OCI-LY1 (cell line): ENCODE results near the gene SLC39A11.

Source experiments
- H2AFZ ChIP-seq: fragments of 200-600 bp; sonication (generic), shearing (Covaris generic); 2 replicates; pipeline ENCODE4 v1.6.0; 2014; ENCODE audit warnings: antibody characterized with exemption, mild to moderate bottlenecking, low read length
- H3F3A ChIP-seq: fragments of 200-600 bp; sonication (generic), shearing (Covaris generic); 2 replicates; pipeline ENCODE4 v1.6.0; 2014; ENCODE audit warnings: mild to moderate bottlenecking, antibody characterized with exemption, low read length, moderate library complexity; ENCODE audit not compliant: insufficient read depth
- H3K27ac ChIP-seq: fragments of 200-600 bp; sonication (generic); 2 replicates; pipeline ENCODE4 v1.5.1; 2014; ENCODE audit warnings: low read length, mixed run types, mild to moderate bottlenecking, low read depth; ENCODE audit not compliant: poor library complexity, severe bottlenecking
- H3K27me3 ChIP-seq: fragments of 200-600 bp; sonication (generic); 2 replicates; pipeline ENCODE4 v1.6.0; 2014; ENCODE audit warnings: antibody characterized with exemption, mild to moderate bottlenecking, low read length, moderate library complexity; ENCODE audit not compliant: insufficient read depth
- H3K36me3 ChIP-seq: fragments of 200-600 bp; sonication (generic); 2 replicates; pipeline ENCODE4 v1.6.1; 2014; ENCODE audit warnings: mild to moderate bottlenecking, antibody characterized with exemption, low read length, moderate library complexity, mixed read lengths; ENCODE audit not compliant: insufficient read depth
- H3K4me1 ChIP-seq: fragments of 200-600 bp; sonication (generic); 2 replicates; pipeline ENCODE4 v1.5.1; 2014; ENCODE audit warnings: mild to moderate bottlenecking, low read length, moderate library complexity; ENCODE audit not compliant: insufficient read depth, severe bottlenecking
- H3K4me2 ChIP-seq: fragments of 200-600 bp; sonication (generic), shearing (Covaris generic); 2 replicates; pipeline ENCODE4 v1.6.1; 2014; ENCODE audit warnings: low read length
- H3K4me3 ChIP-seq: fragments of 200-600 bp; sonication (generic); 2 replicates; pipeline ENCODE4 v1.5.1; 2014; ENCODE audit warnings: low read length, low read depth, mild to moderate bottlenecking, mixed read lengths; ENCODE audit not compliant: poor library complexity, severe bottlenecking
- H3K79me2 ChIP-seq: fragments of 200-600 bp; shearing (Covaris generic); 2 replicates; pipeline ENCODE4 v1.6.1; 2016; ENCODE audit warnings: mixed run types, low read length, mixed read lengths; ENCODE audit not compliant: insufficient read depth
- H3K9ac ChIP-seq: fragments of 200-600 bp; sonication (generic), shearing (Covaris generic); 2 replicates; pipeline ENCODE4 v1.6.1; 2014; ENCODE audit warnings: mild to moderate bottlenecking, low read length, mixed read lengths
- H3K9me2 ChIP-seq: fragments of 200-600 bp; sonication (generic), shearing (Covaris generic); 2 replicates; pipeline ENCODE4 v1.6.1; 2014; ENCODE audit warnings: low read depth, mild to moderate bottlenecking, low read length, mixed read lengths
- H3K9me3 ChIP-seq: fragments of 200-600 bp; shearing (Covaris generic); 2 replicates; pipeline ENCODE4 v1.6.1; 2014; ENCODE audit warnings: low read length, mixed read lengths
- H4K20me1 ChIP-seq: fragments of 200-600 bp; sonication (generic), shearing (Covaris generic); 2 replicates; pipeline ENCODE4 v1.6.0; 2016; ENCODE audit warnings: mild to moderate bottlenecking, low read length; ENCODE audit not compliant: insufficient read depth
- CTCF ChIP-seq: fragments of 200-600 bp; sonication (generic), shearing (Covaris generic); IDR thresholded peaks from 2 replicates; pipeline ENCODE4 v1.5.1; 2017; ENCODE audit warnings: mild to moderate bottlenecking, antibody characterized with exemption, low read length, moderate library complexity, mixed read lengths
- EZH2 ChIP-seq: fragments of 200-600 bp; sonication (generic), shearing (Covaris generic); IDR thresholded peaks from 2 replicates; pipeline ENCODE4 v1.8.0; 2017; ENCODE audit warnings: borderline replicate concordance, mixed run types, mild to moderate bottlenecking, antibody characterized with exemption, low read length, moderate library complexity, mixed read lengths

Gene SLC39A11

GRCh38 chr17:72696156-72696555 is 396.3 kb downstream of the SLC39A11 start:
- Histone ChIP-seq H3K4me3 (no peak overlapping the region), H3K9me3 (no peaks in the 10 kb centered on the region), H3K27ac (no peak overlapping the region), H3K9me2 (no peaks in the 10 kb centered on the region), H3F3A (no peaks in the 10 kb centered on the region), H3K36me3 (no peaks in the 10 kb centered on the region), H2AFZ (no peak overlapping the region), H3K4me2 (no peak overlapping the region), H3K27me3 (no peaks in the 10 kb centered on the region), H3K79me2 (no peaks in the 10 kb centered on the region), H4K20me1 (no peaks in the 10 kb centered on the region), H3K9ac (no peak overlapping the region), H3K4me1 (no peaks in the 10 kb centered on the region)
- no peak for TF ChIP-seq CTCF
- TF ChIP-seq EZH2 = no peak

GRCh38 chr17:72693956-72694355 is 398.5 kb downstream of the SLC39A11 start:
- no peaks in the 10 kb centered on the region for H3F3A ChIP-seq
- H3K27me3 ChIP-seq = no peaks in the 10 kb centered on the region
- H3K9ac ChIP-seq = no peak overlapping the region
- no peaks in the 10 kb centered on the region for H3K36me3 ChIP-seq
- H3K4me3 ChIP-seq = no peak overlapping the region
- H3K4me1 ChIP-seq = no peaks in the 10 kb centered on the region
- H3K9me3 ChIP-seq = no peaks in the 10 kb centered on the region
- H4K20me1 ChIP-seq = no peaks in the 10 kb centered on the region
- TF ChIP-seq CTCF = no peak
- no peak for TF ChIP-seq EZH2
- H3K9me2 ChIP-seq = no peaks in the 10 kb centered on the region
- no peak overlapping the region for H3K27ac ChIP-seq
- no peak overlapping the region for H3K4me2 ChIP-seq
- no peak overlapping the region for H2AFZ ChIP-seq
- H3K79me2 ChIP-seq = no peaks in the 10 kb centered on the region

- H3K36me3 ChIP-seq = no peaks in the 10 kb centered on the region
- TF ChIP-seq EZH2 (no peak), CTCF (no peak)
- H3K9me3 ChIP-seq = no peaks in the 10 kb centered on the region
- no peak overlapping the region for H3K9ac ChIP-seq
- no peaks in the 10 kb centered on the region for H3K9me2 ChIP-seq
- H3K79me2 ChIP-seq = no peaks in the 10 kb centered on the region
- no peak overlapping the region for H3K4me2 ChIP-seq
- H3K4me1 ChIP-seq = no peaks in the 10 kb centered on the region
- no peak overlapping the region for H2AFZ ChIP-seq
- H3K27ac ChIP-seq = no peak overlapping the region
- H3F3A ChIP-seq = no peaks in the 10 kb centered on the region
- no peaks in the 10 kb centered on the region for H3K27me3 ChIP-seq
- H3K4me3 ChIP-seq = no peak overlapping the region
- H4K20me1 ChIP-seq = no peaks in the 10 kb centered on the region
Observed at GRCh38 chr17:72693151-72693878, 399.2 kb downstream of the SLC39A11 start.
